Epithelial cell of proximal tubule (primary cell): ENCODE measurements around the gene DAPK1. TPM values are rescaled to one million over a fixed set of nuclear protein-coding genes. Genes with fewer than 3 reads are reported as not detected.

ENCODE experiments used
- DNase-seq: peaks from one replicate; pipeline ENCODE4 v3.0.0-alpha.2; 2011; ENCODE audit warnings: low read depth
- H3K4me3 ChIP-seq: 2 replicates; pipeline ENCODE4 v1.5.1; 2011; ENCODE audit warnings: low read depth, mild to moderate bottlenecking, low read length
- total RNA-seq: library from RNA; depleted of rRNA; stranded (reverse); fragments of >200 nt; gene quantifications from 2 replicates; pipeline ENCODE4 v1.2.3, GENCODE V29; 2015
- TF ChIP-seq, protein P1 (sequence below): conservative IDR thresholded peaks from 2 replicates; pipeline ENCODE4 v1.5.1; 2012; ENCODE audit warnings: low read depth, mild to moderate bottlenecking, low read length

DAPK1 gene
- total RNA-seq, 1 donor from 2014 or later = 46.3 TPM

DNA sequence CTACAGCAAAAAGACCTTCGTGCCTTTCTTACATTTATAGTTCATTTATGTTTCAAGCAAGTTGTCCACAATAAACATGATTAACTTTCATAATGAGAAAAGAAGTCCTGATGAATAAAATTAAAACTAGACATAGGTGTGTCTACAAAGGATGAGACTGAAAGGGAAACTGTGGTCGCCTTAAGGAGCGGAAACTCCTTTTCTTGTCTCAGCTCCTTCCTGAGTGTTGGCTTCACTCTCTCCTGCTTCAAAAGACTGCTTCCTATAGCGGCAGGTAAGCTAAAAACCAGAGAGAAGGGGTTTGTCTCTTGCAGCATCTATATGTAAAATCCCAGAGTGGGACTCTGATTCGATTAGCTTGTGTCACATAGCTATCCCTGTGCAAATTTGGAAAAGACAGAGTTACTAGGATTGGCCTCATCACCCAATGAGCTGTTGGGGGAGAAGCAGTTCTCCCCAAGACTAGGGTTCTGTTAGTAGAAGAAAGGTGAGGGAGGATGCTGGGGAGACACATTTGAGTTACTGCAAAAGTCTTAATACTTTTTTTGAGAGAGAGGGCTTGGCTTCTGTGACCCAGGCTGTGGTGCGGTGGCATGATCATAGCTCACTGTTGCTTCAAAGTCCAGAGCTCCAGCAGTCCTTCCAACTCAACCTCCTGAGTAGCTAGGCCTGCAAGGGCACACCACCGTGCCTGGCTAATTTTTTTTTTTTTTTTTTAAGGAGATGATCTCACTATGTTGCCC lies 211.5 kb downstream of the DAPK1 start:
- TF ChIP-seq, protein P1, sequence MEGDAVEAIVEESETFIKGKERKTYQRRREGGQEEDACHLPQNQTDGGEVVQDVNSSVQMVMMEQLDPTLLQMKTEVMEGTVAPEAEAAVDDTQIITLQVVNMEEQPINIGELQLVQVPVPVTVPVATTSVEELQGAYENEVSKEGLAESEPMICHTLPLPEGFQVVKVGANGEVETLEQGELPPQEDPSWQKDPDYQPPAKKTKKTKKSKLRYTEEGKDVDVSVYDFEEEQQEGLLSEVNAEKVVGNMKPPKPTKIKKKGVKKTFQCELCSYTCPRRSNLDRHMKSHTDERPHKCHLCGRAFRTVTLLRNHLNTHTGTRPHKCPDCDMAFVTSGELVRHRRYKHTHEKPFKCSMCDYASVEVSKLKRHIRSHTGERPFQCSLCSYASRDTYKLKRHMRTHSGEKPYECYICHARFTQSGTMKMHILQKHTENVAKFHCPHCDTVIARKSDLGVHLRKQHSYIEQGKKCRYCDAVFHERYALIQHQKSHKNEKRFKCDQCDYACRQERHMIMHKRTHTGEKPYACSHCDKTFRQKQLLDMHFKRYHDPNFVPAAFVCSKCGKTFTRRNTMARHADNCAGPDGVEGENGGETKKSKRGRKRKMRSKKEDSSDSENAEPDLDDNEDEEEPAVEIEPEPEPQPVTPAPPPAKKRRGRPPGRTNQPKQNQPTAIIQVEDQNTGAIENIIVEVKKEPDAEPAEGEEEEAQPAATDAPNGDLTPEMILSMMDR = no peak
- DNase-seq = no peak
- H3K4me3 ChIP-seq = no peak overlapping the region

DNA sequence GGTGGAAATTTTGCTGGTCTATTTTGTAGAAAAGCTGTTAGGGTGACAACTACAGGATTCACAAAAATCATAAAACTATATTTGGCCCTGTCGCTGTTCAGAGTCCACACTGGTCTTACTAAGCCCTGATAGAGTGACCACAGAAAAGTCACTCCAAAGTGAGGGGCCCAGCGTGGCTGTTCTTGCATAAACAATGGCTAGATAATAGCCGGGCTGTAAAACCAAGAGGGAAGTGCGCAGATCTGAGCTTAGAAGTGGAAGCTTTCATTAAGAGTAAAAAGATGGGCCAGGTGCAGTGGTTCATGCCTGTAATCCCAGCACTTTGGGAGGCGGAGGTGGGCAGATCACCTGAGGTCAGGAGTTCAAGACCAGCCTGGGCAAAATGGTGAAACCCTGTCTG lies 212.8 kb downstream of the DAPK1 start:
- no peak for DNase-seq
- H3K4me3 ChIP-seq = no peak overlapping the region
- TF ChIP-seq, protein P1 = no peak

DNA sequence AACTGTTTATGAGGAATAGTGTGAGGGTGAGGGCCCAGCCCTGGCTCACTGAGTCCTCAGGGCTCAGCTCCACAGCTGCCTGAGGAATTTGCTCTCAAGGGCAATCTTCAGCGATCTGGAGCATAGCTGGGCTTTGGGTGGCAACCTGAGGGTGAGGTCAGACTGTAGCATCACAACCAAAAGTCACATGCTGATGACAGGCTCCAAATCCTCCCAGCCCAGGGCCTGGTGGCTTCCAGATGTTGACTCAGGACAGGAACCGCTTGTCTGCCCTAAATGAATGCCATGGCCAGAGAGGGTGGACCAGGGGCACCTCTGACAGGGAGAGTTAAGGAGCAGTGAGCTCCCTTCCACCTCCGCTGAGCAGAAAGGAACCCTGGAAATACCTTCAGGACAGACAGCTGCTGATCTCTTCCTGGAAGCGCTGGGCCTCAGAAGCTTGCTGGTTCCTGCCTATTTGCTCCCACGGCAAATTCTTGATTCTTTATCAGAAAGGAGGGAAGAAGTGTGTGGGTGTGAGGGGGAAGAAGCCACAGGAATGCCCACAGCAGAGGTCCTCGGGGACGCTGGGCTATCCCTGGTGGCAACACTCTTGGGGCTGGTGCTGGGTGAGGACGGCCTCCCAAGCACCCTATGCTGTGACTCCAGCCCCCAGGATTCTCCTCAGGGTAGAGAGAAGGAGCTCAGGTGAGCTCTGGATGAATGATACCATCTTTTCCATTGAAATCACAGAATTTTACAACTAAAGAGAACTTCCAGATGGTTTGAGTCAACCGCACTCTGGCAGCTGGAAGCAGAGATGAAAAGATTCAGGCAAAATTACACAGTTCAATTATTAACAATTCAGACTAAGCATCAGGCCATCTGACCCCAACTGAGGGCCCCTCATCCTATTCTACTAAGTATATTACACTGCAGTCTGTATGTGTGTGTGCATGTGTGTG lies 214.5 kb downstream of the DAPK1 start:
- TF ChIP-seq, protein P1 = no peak
- peak; percentile 59 for DNase-seq
- H3K4me3 ChIP-seq = no peak overlapping the region

DNA sequence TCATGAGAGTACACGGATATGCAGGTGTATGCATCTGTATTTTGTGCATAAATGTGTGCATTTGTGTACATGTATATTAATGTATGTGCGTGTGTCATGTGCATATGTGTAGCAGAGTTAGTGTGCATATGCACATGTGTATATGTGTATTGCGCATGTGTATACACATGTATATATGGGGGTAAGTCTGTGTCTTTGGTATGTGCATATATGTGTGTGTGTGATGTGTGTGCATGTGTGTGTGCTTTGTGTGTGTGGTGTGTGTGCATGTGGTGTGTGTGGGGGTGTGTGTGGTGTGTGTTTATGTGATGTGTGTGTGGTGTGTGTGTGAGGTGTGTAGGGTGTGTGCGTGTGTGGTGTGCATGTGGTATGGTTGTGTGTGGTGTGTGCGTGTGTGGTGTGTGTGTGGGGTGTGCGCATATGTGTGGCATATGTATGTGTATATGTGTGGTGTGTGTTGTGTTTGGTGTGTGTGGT lies 215.2 kb downstream of the DAPK1 start:
- H3K4me3 ChIP-seq = no peak overlapping the region
- no peak for DNase-seq
- TF ChIP-seq, protein P1 = no peak

DNA sequence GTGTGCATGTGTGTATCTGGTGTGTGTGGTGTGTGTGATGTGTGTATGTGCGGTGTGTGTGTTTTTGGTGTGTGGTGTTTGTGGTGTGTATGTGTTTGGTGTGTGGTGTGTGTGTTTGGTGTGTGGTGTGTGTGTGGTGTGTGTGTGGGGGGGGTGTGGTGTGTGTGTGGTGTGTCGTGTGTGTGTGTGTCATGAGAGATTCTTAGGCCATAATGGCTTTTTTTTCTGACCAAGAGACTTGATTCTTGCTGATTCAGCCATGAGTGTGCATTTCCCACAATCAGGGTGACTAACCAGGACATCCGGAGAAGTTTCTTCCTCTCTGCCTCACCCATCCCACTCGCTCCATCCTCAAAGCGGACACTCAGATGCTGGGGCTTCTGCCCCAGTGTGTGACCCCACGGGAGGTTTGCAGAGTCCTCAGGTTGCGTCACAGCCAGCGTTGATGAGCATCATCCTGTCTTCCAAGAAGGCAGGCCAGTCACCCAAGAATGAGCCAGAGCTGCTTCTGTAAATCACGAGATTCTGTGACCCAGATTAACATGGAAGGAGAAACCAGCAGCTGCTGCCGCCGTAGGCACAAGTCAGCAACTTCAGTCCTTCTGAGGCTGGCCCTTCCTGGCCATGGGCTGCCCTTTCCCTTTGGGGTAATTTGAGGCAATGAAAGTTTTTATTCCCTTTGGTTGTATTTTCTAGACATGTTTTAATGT lies 215.8 kb downstream of the DAPK1 start:
- peak overlapping the region; percentile 5 for H3K4me3 ChIP-seq
- TF ChIP-seq, protein P1 = no peak
- peak; percentile 95 for DNase-seq

DNA sequence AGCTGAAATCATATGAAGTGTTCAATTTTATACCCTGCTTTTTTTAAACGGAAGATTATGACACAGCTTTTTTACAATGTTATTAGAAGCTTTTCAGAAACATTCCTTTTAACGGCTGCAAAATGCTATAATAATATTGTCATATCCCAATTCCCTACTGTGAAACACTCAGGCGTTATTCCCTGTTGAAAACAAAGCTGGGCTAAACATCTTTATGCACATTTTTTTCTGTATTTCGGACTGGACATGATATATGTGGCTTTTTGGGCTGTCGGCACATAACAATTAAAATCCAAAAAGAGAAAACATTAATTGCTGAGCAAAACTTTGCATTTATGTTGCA lies 216.3 kb downstream of the DAPK1 start:
- no peak for DNase-seq
- H3K4me3 ChIP-seq = peak overlapping the region; percentile 5
- TF ChIP-seq, protein P1 = no peak
